HepG2 (cell line): ENCODE measurements around the gene SLC16A3. TPM values are rescaled to one million over a fixed set of nuclear protein-coding genes. Genes with fewer than 3 reads are reported as not detected.

Experiments used
- ATM ChIP-seq: fragments of 450-650 bp; IDR thresholded peaks from 2 replicates; pipeline ENCODE4 v1.7.1; 2017; ENCODE audit warnings: mild to moderate bottlenecking, borderline replicate concordance
- CAMTA2 ChIP-seq: sonication (generic); formaldehyde crosslinking; IDR thresholded peaks from 2 replicates; pipeline ENCODE4 v1.4.0; 2020; ENCODE audit warnings: mild to moderate bottlenecking, missing genetic modification reagents, borderline replicate concordance
- CCDC6 ChIP-seq: sonication (generic); formaldehyde crosslinking; IDR thresholded peaks from 2 replicates; pipeline ENCODE4 v1.8.1; 2022; ENCODE audit warnings: mild to moderate bottlenecking, missing genetic modification reagents, moderate library complexity
- CENPT ChIP-seq: sonication (generic); formaldehyde crosslinking; IDR thresholded peaks from 2 replicates; pipeline ENCODE4 v1.8.0; 2022; ENCODE audit warnings: low read depth, mild to moderate bottlenecking, moderate library complexity, missing genetic modification reagents
- CENPX ChIP-seq: sonication (generic); formaldehyde crosslinking; IDR thresholded peaks from 2 replicates; pipeline ENCODE4 v1.9.0; 2021; ENCODE audit warnings: mild to moderate bottlenecking, missing genetic modification reagents, moderate library complexity
- ETV6 ChIP-seq: sonication (generic); formaldehyde crosslinking; conservative IDR thresholded peaks from 2 replicates; pipeline ENCODE4 v1.4.0; 2020; ENCODE audit warnings: missing genetic modification reagents
- FOXO1 ChIP-seq: sonication (generic); formaldehyde crosslinking; IDR thresholded peaks from 2 replicates; pipeline ENCODE4 v1.4.0; 2020; ENCODE audit warnings: missing genetic modification reagents
- GABPB1 ChIP-seq: IDR thresholded peaks from 2 replicates; pipeline ENCODE4 v1.6.1; 2016; ENCODE audit warnings: mild to moderate bottlenecking, missing genetic modification reagents, moderate library complexity, missing compliant biosample characterization
- GATAD2A ChIP-seq: IDR thresholded peaks from 2 replicates; pipeline ENCODE4 v1.6.1; 2016
- HNRNPUL1 ChIP-seq: fragments of 200-400 bp; formaldehyde crosslinking; IDR thresholded peaks from 2 replicates; pipeline ENCODE4 v1.6.1; 2017; ENCODE audit warnings: low read depth, mild to moderate bottlenecking, low read length, moderate library complexity
- HOXA9 ChIP-seq: sonication (generic); formaldehyde crosslinking; IDR thresholded peaks from 2 replicates; pipeline ENCODE4 v1.8.1; 2022; ENCODE audit warnings: missing genetic modification reagents, mild to moderate bottlenecking, moderate library complexity, borderline replicate concordance
- KAT8 ChIP-seq: IDR thresholded peaks from 2 replicates; pipeline ENCODE4 v1.6.1; 2016; ENCODE audit warnings: missing genetic modification reagents, missing compliant biosample characterization
- KLF16 ChIP-seq, 2 experiments: sonication (generic) in 1 of 2; formaldehyde crosslinking in 1 of 2; IDR thresholded peaks; 2 replicates each; pipeline versions ENCODE4 v1.6.1 to v1.8.0; 2016 to 2023; ENCODE audit warnings: missing genetic modification reagents in 2 of 2, missing compliant biosample characterization in 1 of 2
- NONO ChIP-seq, 2 experiments: fragments of 450-650 bp in 1 of 2; sonication (generic) in 1 of 2; formaldehyde crosslinking in 1 of 2; IDR thresholded peaks in 1 of 2; conservative IDR thresholded peaks in 1 of 2; 2 replicates each; pipeline versions ENCODE4 v1.6.1 to v1.8.0; 2017 to 2022; ENCODE audit warnings: mild to moderate bottlenecking in 1 of 2, missing genetic modification reagents in 1 of 2, moderate library complexity in 1 of 2
- NR2C2 ChIP-seq: sonication (generic); formaldehyde crosslinking; IDR thresholded peaks from 2 replicates; pipeline ENCODE4 v1.4.0; 2020; ENCODE audit warnings: missing genetic modification reagents, mild to moderate bottlenecking, moderate library complexity, borderline replicate concordance
- POLR2G ChIP-seq: fragments of 200-400 bp; formaldehyde crosslinking; IDR thresholded peaks from 2 replicates; pipeline ENCODE4 v1.6.1; 2018; ENCODE audit warnings: mild to moderate bottlenecking, low read depth, low read length, moderate library complexity
- SAP130 ChIP-seq: IDR thresholded peaks from 2 replicates; pipeline ENCODE4 v1.6.1; 2016; ENCODE audit warnings: low read depth
- SETDB1 ChIP-seq: sonication (generic); formaldehyde crosslinking; IDR thresholded peaks from 2 replicates; pipeline ENCODE4 v1.5.1; 2020; ENCODE audit warnings: missing genetic modification reagents, mild to moderate bottlenecking, borderline replicate concordance
- SNAPC2 ChIP-seq: sonication (generic); formaldehyde crosslinking; IDR thresholded peaks from 2 replicates; pipeline ENCODE4 v1.8.1; 2022; ENCODE audit warnings: mild to moderate bottlenecking, missing genetic modification reagents
- SOX13 ChIP-seq, 3 experiments: fragments of 450-650 bp in 1 of 3; sonication (generic) in 1 of 3; formaldehyde crosslinking in 1 of 3; IDR thresholded peaks in 2 of 3; conservative IDR thresholded peaks in 1 of 3; 2 replicates each; pipeline versions ENCODE4 v1.5.0 to v1.6.1; 2016 to 2020; ENCODE audit warnings: antibody characterized with exemption in 1 of 3, mild to moderate bottlenecking in 1 of 3, missing compliant biosample characterization in 1 of 3, missing genetic modification reagents in 1 of 3, moderate library complexity in 1 of 3
- TAF15 ChIP-seq: fragments of 200-400 bp; formaldehyde crosslinking; IDR thresholded peaks from one replicate; pipeline ENCODE4 v1.6.1; 2018; ENCODE audit warnings: mild to moderate bottlenecking, low read depth, low read length; ENCODE audit not compliant: poor library complexity, severe bottlenecking
- TOPORS ChIP-seq: sonication (generic); formaldehyde crosslinking; IDR thresholded peaks from 2 replicates; pipeline ENCODE4 v1.8.0; 2023; ENCODE audit warnings: mild to moderate bottlenecking, missing genetic modification reagents
- ZFP36L2 ChIP-seq: sonication (generic); formaldehyde crosslinking; IDR thresholded peaks from 2 replicates; pipeline ENCODE4 v1.4.0; 2020; ENCODE audit warnings: missing genetic modification reagents
- ZFX ChIP-seq: sonication (generic); formaldehyde crosslinking; IDR thresholded peaks from 2 replicates; pipeline ENCODE4 v1.4.0; 2020; ENCODE audit warnings: mild to moderate bottlenecking, low read depth, missing genetic modification reagents, moderate library complexity
- ZNF10 ChIP-seq: sonication (generic); formaldehyde crosslinking; IDR thresholded peaks from 2 replicates; pipeline ENCODE4 v1.4.0; 2020; ENCODE audit warnings: mild to moderate bottlenecking, low read depth, missing genetic modification reagents, borderline replicate concordance
- ZNF260 ChIP-seq: sonication (generic); formaldehyde crosslinking; IDR thresholded peaks from 2 replicates; pipeline ENCODE4 v1.4.0; 2020; ENCODE audit warnings: missing genetic modification reagents, low read depth, mild to moderate bottlenecking, borderline replicate concordance
- ZNF354B ChIP-seq: sonication (generic); formaldehyde crosslinking; IDR thresholded peaks from 2 replicates; pipeline ENCODE4 v1.8.0; 2022; ENCODE audit warnings: mild to moderate bottlenecking, missing genetic modification reagents
- ZNF441 ChIP-seq: sonication (generic); formaldehyde crosslinking; IDR thresholded peaks from 2 replicates; pipeline ENCODE4 v1.7.0; 2021; ENCODE audit warnings: missing genetic modification reagents, borderline replicate concordance
- ZNF546 ChIP-seq: sonication (generic); formaldehyde crosslinking; conservative IDR thresholded peaks from 2 replicates; pipeline ENCODE4 v1.8.1; 2023; ENCODE audit warnings: mild to moderate bottlenecking, missing genetic modification reagents
- ZNF703 ChIP-seq: sonication (generic); formaldehyde crosslinking; IDR thresholded peaks from 2 replicates; pipeline ENCODE4 v1.5.1; 2020; ENCODE audit warnings: missing genetic modification reagents, mild to moderate bottlenecking, moderate library complexity, borderline replicate concordance
- ZNF766 ChIP-seq: sonication (generic); formaldehyde crosslinking; IDR thresholded peaks from 2 replicates; pipeline ENCODE4 v1.5.0; 2020; ENCODE audit warnings: missing genetic modification reagents, borderline replicate concordance
- ZNF891 ChIP-seq: sonication (generic); formaldehyde crosslinking; IDR thresholded peaks from 2 replicates; pipeline ENCODE4 v1.5.0; 2020; ENCODE audit warnings: mild to moderate bottlenecking, missing genetic modification reagents
- polyA plus RNA-seq, 8 experiments: library from polyadenylated mRNA; depleted of rRNA in 3 of 8; stranded (reverse) in 7 of 8; unstranded in 1 of 8; fragments of >200 nt; fragmentation: Illumina TruSeq in 4 of 8; extraction: Trizol in 4 of 8; gene quantifications; 2 replicates each; pipeline versions ENCODE4 v1.2.1 to v1.2.3, GENCODE V29; 2011 to 2016; ENCODE audit warnings: low read depth in 4 of 8, missing spikeins in 1 of 8, mixed read lengths in 1 of 8; ENCODE audit not compliant: insufficient read depth in 1 of 8
- total RNA-seq, 5 experiments: library from RNA; depleted of rRNA; stranded (reverse); fragments of >200 nt; fragmentation: Illumina TruSeq; extraction: Trizol; gene quantifications; 2 replicates each; pipeline ENCODE4 v1.2.3, GENCODE V29; 2016; ENCODE audit warnings: low read depth in 1 of 5

Gene SLC16A3
- total and polyA plus RNA-seq, 2 of the 13 experiments (the other 11 are each of a cell fraction or from before 2014, with no cell fraction given), result 242 to 349 TPM

DNA sequence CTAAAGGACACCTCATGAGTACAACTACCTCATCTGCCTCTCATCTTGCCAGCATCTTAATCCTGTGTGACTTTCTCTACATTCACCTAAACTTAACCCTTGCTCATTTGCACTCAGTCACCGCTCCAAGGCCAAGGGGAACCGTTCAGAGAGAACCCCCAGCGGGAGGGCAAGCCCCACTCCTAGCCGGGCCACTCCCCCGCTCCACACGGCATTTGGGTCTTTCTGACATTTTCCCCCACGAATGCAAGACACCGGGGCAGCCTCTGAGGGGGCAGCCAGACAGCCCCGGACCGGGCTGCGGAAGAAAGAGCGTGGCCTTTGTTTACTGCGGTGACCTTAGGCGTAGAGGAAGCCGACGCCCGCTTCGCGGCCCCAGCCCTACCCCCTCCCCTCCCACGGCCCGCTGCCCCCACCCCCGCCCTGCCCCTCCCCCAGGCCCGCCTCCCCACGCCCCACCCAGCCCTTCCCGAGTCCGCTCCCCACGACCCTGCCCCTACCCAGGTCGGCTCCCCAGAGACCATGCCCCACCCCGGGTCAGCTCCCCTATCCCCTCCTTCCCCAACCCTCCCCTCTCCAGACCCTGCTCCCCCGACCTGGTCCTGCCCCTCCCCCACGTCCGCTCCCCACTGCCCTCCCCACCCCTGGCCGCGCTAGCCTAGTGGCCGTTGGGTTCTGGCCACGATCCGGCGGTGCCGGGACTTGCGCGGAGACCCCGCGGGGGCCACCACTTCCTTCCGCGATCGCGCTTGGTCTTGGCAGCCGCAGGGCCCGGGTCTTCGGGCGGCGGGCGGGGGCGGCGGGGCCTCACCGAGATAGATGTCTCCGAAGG, 43.9 kb downstream of the SLC16A3 start (continued):
- TF ChIP-seq GABPB1, result no peak
- no peak for TF ChIP-seq ETV6 (CRISPR knock-in tag)
- TF ChIP-seq TOPORS (CRISPR knock-in tag), result peak; percentile 33; the same call in 1 of the 2 replicates
- no peak for TF ChIP-seq CENPX (CRISPR knock-in tag)
- no peak for TF ChIP-seq ZNF703 (CRISPR knock-in tag)
- TF ChIP-seq SOX13 (IDR thresholded peaks at IDR 0.05), result no peak
- peak in 1 of 2 experiments; percentile 66; a peak in 1 of 4 replicates for TF ChIP-seq SOX13 (CRISPR knock-in tag; conservative IDR thresholded peaks at IDR 0.05 in 1 of 2, IDR thresholded peaks at IDR 0.05 in 1 of 2)
- no peak for TF ChIP-seq TAF15
- TF ChIP-seq HNRNPUL1, result no peak
- TF ChIP-seq GATAD2A (CRISPR knock-in tag), result 0 out of 2 replicates have a peak, but pooled peaks have one; percentile 12
- TF ChIP-seq NR2C2 (CRISPR knock-in tag), result no peak
- 0 out of 2 replicates have a peak, but pooled peaks have one; percentile 19 for TF ChIP-seq FOXO1
- TF ChIP-seq ZNF891 (CRISPR knock-in tag), result 0 out of 2 replicates have a peak, but pooled peaks have one; percentile 33
- no peak for TF ChIP-seq NONO (IDR thresholded peaks at IDR 0.05)
- TF ChIP-seq NONO (CRISPR knock-in tag; conservative IDR thresholded peaks at IDR 0.05), result no peak
- no peak for TF ChIP-seq ZNF260 (CRISPR knock-in tag)
- no peak for TF ChIP-seq POLR2G
- TF ChIP-seq ZFX (CRISPR knock-in tag), result no peak
- no peak for TF ChIP-seq CCDC6 (CRISPR knock-in tag)
- TF ChIP-seq CENPT, result no peak
- TF ChIP-seq CAMTA2 (CRISPR knock-in tag), result no peak
- TF ChIP-seq SAP130 (CRISPR knock-in tag), result peak; percentile 70
- TF ChIP-seq HOXA9, result no peak
- TF ChIP-seq KAT8 (CRISPR knock-in tag), result no peak
- no peak for TF ChIP-seq ZNF766 (CRISPR knock-in tag)
- no peak for TF ChIP-seq ZFP36L2
- no peak for TF ChIP-seq ZNF546 (CRISPR knock-in tag)
- no peak for TF ChIP-seq KLF16 (CRISPR knock-in tag; IDR thresholded peaks at IDR 0.05)
- no peak for TF ChIP-seq SETDB1 (CRISPR knock-in tag)
- no peak for TF ChIP-seq ATM
- TF ChIP-seq ZNF441 (CRISPR knock-in tag), result no peak
- no peak for TF ChIP-seq SNAPC2 (CRISPR knock-in tag)
- TF ChIP-seq ZNF354B (CRISPR knock-in tag), result 0 out of 2 replicates have a peak, but pooled peaks have one; percentile 51
- no peak for TF ChIP-seq ZNF10
